ENCODE measurements around the gene AP4M1.

DNA sequence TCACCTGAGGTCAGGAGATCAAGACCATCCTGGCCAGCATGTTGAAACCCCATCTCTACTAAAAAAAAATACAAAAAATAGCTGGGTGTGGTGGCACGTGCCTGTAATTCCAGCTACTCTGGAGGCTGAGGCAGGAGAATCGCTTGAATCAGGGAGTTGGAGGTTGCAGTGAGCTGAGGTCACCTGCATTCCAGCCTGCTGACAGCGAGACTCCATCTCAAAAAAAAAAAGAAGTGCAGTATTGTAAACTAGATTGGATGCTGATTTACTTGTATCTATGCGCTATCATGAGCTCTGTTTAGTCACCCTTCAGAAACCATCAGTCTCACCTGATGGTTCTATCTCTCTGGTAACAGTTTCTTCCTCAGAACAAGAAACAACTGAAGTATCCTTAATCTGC is 38.1 kb upstream of the AP4M1 start:
- TF ChIP-seq EZH2 (optimal IDR thresholded peaks at IDR 0.05; ENCODE audit: low read depth, low read length) = no peak
- TF ChIP-seq, protein P1, sequence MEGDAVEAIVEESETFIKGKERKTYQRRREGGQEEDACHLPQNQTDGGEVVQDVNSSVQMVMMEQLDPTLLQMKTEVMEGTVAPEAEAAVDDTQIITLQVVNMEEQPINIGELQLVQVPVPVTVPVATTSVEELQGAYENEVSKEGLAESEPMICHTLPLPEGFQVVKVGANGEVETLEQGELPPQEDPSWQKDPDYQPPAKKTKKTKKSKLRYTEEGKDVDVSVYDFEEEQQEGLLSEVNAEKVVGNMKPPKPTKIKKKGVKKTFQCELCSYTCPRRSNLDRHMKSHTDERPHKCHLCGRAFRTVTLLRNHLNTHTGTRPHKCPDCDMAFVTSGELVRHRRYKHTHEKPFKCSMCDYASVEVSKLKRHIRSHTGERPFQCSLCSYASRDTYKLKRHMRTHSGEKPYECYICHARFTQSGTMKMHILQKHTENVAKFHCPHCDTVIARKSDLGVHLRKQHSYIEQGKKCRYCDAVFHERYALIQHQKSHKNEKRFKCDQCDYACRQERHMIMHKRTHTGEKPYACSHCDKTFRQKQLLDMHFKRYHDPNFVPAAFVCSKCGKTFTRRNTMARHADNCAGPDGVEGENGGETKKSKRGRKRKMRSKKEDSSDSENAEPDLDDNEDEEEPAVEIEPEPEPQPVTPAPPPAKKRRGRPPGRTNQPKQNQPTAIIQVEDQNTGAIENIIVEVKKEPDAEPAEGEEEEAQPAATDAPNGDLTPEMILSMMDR (IDR thresholded peaks at IDR 0.05; ENCODE audit: low read length) = no peak
- TF ChIP-seq EZH2phosphoT487 (IDR thresholded peaks at IDR 0.05; ENCODE audit: low read length) = no peak

All from MM.1S (cell line).